Measurements from ENCODE around the gene POU2F1. TPM values are rescaled to one million over a fixed set of nuclear protein-coding genes. Genes with fewer than 3 reads are reported as not detected.

POU2F1 gene
- total and polyA plus RNA-seq, 2 donors (not counting 3 experiments of a cell fraction or from before 2014, with no cell fraction given) = 6.0 to 12.9 TPM

DNA sequence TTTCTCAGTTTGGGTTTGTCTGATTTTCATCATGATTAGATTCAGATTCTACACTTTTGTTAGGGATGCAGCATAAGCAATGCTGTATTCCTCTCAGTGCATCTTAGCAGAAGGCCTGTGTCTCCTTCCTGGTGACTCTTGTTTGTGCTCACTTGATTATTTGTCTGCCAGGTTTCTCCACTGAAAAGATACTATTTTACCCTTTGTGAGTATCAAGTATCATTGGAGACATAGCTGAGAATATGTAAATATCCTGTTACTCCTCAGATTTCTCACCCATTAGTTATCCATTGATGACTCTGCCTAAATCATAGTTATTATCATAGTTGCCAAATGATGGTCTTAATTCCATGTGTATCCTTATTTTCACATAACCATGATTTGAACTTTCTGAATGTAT, 148.5 kb downstream of the POU2F1 start:
- TF ChIP-seq POLR2AphosphoS5 (IDR thresholded peaks at IDR 0.05; ENCODE audit: insufficient read depth, low read depth, low read length) = no peak
- no peak for TF ChIP-seq MYC (IDR thresholded peaks at IDR 0.05; ENCODE audit: low read depth, low read length)
- no peak for TF ChIP-seq POLR2A (IDR thresholded peaks at IDR 0.05; ENCODE audit: low read depth, low read length)
- TF ChIP-seq, protein P1, sequence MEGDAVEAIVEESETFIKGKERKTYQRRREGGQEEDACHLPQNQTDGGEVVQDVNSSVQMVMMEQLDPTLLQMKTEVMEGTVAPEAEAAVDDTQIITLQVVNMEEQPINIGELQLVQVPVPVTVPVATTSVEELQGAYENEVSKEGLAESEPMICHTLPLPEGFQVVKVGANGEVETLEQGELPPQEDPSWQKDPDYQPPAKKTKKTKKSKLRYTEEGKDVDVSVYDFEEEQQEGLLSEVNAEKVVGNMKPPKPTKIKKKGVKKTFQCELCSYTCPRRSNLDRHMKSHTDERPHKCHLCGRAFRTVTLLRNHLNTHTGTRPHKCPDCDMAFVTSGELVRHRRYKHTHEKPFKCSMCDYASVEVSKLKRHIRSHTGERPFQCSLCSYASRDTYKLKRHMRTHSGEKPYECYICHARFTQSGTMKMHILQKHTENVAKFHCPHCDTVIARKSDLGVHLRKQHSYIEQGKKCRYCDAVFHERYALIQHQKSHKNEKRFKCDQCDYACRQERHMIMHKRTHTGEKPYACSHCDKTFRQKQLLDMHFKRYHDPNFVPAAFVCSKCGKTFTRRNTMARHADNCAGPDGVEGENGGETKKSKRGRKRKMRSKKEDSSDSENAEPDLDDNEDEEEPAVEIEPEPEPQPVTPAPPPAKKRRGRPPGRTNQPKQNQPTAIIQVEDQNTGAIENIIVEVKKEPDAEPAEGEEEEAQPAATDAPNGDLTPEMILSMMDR (IDR thresholded peaks at IDR 0.05; ENCODE audit: extremely low read depth in 1 of 2, insufficient read depth in 1 of 2, low read depth in 1 of 2, low read length in 2 of 2) = no peak
- TF ChIP-seq FOS (IDR thresholded peaks at IDR 0.05; ENCODE audit: borderline replicate concordance, insufficient read depth, low read length) = no peak
- TF ChIP-seq GATA2 (IDR thresholded peaks at IDR 0.05; ENCODE audit: insufficient read depth, insufficient read length, low read depth, low read length) = no peak
- TF ChIP-seq, protein P2, sequence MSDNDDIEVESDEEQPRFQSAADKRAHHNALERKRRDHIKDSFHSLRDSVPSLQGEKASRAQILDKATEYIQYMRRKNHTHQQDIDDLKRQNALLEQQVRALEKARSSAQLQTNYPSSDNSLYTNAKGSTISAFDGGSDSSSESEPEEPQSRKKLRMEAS (IDR thresholded peaks at IDR 0.05; ENCODE audit: insufficient read depth, insufficient read length) = no peak
- no peak for TF ChIP-seq EZH2 (IDR thresholded peaks at IDR 0.05; ENCODE audit: borderline replicate concordance, low read depth, low read length, severe bottlenecking)
- no peak for TF ChIP-seq JUN (IDR thresholded peaks at IDR 0.05; ENCODE audit: borderline replicate concordance, insufficient read depth, insufficient read length, low read depth)
- Histone ChIP-seq H3K4me3 (replicated peaks in 1 of 3; ENCODE audit: insufficient read depth in 1 of 3, low read depth in 1 of 3, low read length in 3 of 3) (no peak overlapping the region), H3K79me2 (ENCODE audit: control insufficient read depth, insufficient read depth, low read length) (no peaks in the 10 kb centered on the region), H3K4me2 (ENCODE audit: insufficient read depth, low read length) (no peak overlapping the region), H3K36me3 (ENCODE audit: control insufficient read depth in 2 of 2, extremely low read depth in 1 of 2, insufficient read depth in 2 of 2, low read length in 2 of 2) (no peaks in the 10 kb centered on the region), H3K9me1 (replicated peaks; ENCODE audit: control insufficient read depth, extremely low read depth, insufficient read depth, low read length) (no peaks in the 10 kb centered on the region), H3K27me3 (ENCODE audit: control insufficient read depth in 2 of 2, insufficient read depth in 2 of 2, low read length in 2 of 2) (no peaks in the 10 kb centered on the region), H3K4me1 (ENCODE audit: control insufficient read depth, extremely low read depth, insufficient read depth, low read length) (no peaks in the 10 kb centered on the region), H2AFZ (ENCODE audit: low read depth, low read length) (no peak overlapping the region), H4K20me1 (replicated peaks; ENCODE audit: control insufficient read depth, extremely low read depth, insufficient read depth, low read length) (no peaks in the 10 kb centered on the region), H3K9ac (replicated peaks; ENCODE audit: extremely low read depth, insufficient read depth, low read length) (no peak overlapping the region), H3K9me3 (replicated peaks; ENCODE audit: control insufficient read depth, insufficient read depth, low read length) (no peaks in the 10 kb centered on the region), H3K27ac (ENCODE audit: insufficient read depth, low read depth, low read length) (no peak overlapping the region)
- POLR2A ChIA-PET = no interaction called here
- intact Hi-C loops (cut with micrococcal nuclease) = no loop called here
- no TSS peak for BruUV-seq (replicated peaks)
- dilution Hi-C loops (cut with MboI; ENCODE audit: extremely low pct_ligation_motif_present, low sequenced_read_pairs) = no loop called here
- CTCF ChIA-PET = interaction anchor here (0.6 to 1.4 kb wide), 3 partner anchors 18 to 237 kb away, joined by 3 to 4 read pairs (median 3); no protein-coding TSS in a partner anchor
- DNase-seq (ENCODE audit: low read depth, low spot score) (no peak), FAIRE-seq (no peak)
